Activated T-helper 1 cell treated with anti-CD3 and anti-CD28 coated beads, Interleukin-2, amount 50 U/mL, for 16 hours (primary cell): ENCODE measurements around the gene ZC3H12C.
"Not testable (repeated sequence)": the region's sequence is repeated elsewhere in the genome, so short reads cannot be mapped to it uniquely, and the experiment has no call there.

ENCODE experiments used
- DNase-seq, 2 donors: peaks; one replicate each; pipeline ENCODE4 v3.0.0-alpha.2; 2020; ENCODE audit warnings: low read depth in 1 of 2, low spot score in 1 of 2

The ZC3H12C gene

DNA sequence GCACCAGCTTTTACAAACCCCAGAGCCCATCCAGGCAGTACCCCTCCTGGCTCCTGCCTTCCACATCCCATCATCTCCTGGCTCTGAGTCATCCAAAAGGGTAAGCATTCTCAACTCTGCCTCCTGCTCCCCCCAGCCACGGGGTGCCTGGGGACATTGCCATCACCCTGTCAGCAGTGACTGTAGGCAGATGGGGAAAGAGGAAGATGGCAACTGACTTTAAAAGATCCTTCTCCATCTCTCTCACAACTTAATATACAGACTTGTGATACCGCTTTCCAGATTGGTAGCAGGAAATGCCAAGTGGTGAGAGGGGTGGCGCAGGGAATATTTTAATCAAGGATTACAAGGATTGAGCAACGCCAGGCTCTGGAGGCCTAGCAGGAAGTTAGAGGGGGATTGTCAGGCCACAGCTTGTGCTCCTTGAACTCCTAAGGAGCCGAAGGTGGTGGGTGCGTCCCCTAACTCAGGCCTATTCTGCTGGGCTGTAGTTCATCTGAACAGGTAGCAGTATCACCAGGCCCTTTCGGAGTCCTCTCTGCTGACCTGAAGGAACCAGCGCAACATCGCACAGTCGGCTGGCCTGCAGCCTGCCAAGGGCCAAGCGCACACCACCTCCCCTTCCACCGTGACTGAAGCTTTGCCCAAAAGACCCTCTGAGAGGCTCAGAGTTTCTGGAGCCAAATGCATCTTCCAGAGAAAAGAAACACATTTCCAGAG lies 83.3 kb downstream of the ZC3H12C start:
- no peak for DNase-seq

GRCh38 chr11:110177086-110177456 lies 83.9 kb downstream of the ZC3H12C start:
- DNase-seq: no peak

DNA sequence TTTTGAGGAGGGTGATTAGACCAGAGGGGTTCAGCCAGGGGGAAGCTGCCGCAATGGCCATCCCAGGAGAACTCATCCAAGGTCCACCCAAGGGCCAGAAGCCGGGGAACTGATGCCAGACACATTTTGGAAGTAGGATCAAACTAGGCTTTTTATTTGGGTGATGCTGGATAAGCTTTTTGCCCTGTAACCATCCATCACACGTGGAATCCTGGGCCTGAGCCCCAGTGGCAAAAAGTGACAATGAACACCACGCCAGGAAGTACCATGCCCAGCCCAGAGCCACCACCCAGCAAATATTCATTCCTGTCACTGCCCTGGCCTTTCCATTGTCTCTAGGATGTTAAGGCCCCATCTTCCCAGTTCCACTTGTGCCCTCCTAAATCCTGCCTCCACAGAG lies 85.9 kb downstream of the ZC3H12C start:
- DNase-seq: no peak

DNA sequence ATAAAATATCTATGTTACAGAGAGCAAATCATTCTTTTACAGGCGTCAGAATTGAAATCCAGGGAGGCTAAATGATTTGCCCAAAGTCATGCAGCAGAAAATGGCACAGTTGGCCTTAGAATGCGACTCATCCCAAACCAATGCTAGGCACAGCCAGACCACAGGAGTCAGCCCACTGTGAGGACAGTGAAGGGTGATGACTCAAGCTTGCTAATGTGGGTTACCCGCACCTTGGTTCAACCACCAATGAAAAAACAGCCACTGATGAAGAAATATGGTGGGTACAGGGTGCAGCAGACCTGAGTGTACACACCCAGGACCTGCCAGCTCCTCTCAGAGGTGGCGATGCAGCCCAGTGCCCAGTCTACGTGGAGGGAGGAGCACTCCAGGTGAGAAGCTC lies 89.7 kb downstream of the ZC3H12C start:
- DNase-seq: no peak

DNA sequence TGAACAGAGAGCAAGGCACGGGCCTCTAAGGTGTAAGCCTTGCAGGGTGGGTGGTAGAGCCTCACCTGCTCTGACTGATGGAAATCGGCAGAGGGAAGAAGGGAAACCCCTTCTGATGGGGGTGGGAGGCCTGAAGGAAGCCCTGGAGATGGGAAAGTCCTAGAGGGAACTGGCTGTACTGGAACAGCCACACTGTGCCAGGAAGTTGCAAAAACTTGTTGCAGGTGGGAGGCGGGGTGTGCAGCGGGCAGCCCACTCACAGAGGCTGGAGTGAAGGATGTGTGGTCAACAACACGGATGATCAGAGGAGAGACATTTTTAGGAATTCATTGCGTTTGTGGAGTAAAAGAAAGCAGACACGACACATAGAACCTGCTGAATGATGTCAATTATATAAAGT lies 91.3 kb downstream of the ZC3H12C start:
- no peak for DNase-seq

DNA sequence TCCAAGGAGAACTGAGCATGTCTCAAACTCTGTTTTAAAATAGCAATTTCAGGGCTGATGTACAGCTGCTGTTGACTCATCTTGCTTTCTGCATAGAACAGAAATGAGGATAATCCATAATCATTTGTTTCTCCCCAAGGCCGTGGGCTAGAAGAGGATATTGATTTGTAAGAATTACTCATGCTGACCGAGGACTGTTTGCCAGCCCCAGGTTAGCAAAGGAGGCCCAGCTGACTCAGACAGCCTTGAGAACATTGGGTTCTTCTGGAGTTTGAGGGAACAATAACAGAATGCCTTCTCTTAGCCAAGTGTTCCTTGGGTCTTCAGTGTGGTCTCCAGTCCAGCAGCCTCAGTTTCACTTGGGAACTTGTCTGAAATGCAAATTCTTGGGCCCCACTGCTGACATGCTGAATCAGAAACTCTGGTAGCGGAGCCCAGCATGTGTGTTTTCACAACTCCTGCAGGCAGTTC lies 92.0 kb downstream of the ZC3H12C start:
- no peak for DNase-seq

DNA sequence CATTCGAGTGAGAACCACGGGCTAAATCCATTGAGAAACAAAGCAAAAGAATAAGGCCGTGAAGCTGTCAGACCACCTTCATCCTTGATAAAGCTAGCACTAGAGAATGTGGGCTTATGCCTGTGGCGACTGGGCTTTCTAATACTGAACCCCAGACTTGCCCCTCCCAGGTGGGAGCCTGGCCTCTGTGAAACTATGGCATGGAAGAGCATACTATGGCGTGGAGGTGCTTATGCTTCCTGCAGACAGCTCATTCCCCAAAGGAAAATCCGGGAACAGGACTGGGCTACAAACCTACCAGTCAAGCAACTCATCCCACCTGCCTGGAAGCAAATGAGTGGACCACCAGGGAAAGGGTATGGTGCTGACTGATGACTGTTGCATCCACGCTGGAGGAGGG lies 92.4 kb downstream of the ZC3H12C start:
- no peak for DNase-seq

DNA sequence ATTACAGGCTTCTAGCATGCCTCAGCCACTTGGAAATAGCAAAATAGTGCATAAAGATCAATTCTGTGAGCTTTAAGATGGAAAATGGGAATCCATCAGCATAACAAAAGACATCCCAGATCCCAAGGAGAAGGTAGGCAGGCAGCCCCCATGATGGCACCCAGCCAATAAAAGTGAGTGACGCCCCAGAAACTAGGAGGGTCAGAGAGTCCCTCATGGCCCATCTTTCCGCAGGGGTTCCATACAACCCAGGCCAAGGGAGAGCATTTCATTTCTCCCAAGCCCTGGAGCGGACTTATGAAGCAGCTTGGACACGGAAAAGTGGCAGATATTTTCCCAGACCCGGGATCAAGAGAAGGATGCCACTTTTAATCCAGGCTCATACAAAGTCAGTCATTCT lies 93.3 kb downstream of the ZC3H12C start:
- DNase-seq: no peak

DNA sequence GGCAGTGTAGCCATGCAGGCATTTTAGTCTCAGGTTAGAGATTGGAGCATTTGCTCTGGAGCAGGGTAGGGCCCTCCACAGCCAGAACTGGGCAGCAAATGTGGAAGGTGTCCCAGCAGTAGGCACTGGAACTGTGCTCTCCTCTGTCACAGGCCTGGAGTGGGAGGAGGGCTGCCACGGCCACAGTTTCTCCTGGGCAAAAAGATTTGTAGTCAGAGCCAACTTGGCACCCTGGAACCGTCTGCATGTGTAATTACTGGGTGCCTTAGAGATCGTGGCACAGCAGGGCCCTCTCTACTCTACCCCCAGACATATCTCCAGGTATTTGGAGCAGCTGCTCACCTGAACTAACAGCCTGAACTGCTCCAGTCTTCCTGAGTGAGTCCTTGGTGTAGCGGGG lies 93.7 kb downstream of the ZC3H12C start:
- no peak for DNase-seq

- no peak for DNase-seq
Observed at GRCh38 chr11:110187731-110188130, 94.5 kb downstream of the ZC3H12C start.

- DNase-seq: no peak
Observed at GRCh38 chr11:110190885-110191284, 97.7 kb downstream of the ZC3H12C start.

- not testable (repeated sequence) for DNase-seq
Observed at GRCh38 chr11:110192604-110193282, 99.6 kb downstream of the ZC3H12C start.

DNA sequence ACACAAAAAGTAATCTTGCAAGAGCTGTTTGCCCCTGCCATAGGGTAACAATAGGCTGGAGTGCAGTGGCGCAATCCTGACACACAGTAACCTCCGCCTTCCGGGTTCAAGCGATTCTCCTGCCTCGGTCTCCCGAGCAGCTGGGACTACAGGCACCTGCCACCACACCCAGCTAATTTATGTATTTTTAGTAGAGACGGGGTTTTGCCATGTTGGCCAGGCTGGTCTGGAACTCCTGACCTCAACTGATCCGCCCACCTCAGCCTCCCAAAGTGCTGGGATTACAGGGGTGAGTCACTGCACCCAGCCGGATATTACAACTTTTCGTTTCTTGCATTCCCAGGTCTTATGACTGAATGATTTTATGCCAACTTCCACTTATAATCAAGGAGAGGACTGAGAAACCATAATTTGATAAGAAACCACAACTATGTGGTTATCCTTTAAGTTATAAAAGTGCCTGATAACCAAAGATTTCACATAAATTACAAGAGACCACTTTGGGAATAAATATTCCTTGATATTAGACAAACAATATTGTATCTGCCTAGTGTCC lies 101.1 kb downstream of the ZC3H12C start:
- not testable (repeated sequence) for DNase-seq

DNA sequence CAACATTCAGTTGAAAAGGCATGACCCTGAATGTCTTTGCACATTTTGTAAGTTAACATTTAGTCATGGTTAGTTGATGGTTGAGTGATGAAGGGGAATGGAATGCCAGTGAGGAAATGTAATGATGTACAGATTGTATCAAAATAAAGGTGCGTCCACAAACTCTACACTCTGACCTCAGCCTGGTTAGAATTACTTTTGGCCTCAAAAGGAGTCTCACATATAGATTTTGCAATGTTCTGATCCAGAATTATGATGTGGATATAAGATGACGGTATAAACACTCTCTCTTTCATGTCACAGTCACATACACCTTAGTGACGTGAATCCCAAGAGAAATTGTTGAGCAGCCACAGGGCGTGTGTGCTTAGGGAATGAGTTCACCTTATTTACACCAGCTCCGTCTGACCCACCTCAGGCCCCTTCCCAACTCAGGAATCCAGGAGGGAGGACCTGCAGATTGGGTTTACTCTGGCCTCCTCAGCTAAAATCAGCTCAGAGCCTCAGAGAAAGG lies 103.1 kb downstream of the ZC3H12C start:
- no peak for DNase-seq

DNA sequence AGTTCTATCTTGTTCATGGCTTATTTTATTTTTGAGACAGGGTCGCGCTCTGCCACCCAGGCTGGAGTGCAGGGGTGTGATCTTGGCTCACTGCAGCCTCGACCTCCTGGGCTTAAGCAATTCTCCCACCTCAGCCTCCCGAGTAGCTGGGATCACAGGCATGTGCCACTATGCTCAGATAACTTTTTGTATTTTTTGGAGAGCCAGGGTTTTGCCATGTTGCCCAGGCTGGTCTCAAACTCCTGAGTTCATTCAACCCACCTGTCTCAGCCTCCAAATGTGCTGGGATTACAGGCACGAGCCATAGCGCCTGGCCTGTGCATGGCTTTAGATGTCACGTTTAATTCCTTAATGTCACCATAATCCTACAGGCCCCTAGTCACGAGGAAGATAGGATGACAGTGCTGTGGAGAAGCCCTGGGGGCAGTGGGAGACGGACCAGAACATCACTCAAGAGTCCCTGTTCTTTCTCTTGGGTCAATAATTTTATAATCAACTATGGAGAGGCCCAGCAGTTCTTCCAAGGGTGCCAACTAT lies 103.8 kb downstream of the ZC3H12C start:
- no peak for DNase-seq

- DNase-seq: no peak
Observed at GRCh38 chr11:110198031-110198729, 105.0 kb downstream of the ZC3H12C start.

- DNase-seq: no peak
Observed at GRCh38 chr11:110199184-110199981, 106.2 kb downstream of the ZC3H12C start.

DNA sequence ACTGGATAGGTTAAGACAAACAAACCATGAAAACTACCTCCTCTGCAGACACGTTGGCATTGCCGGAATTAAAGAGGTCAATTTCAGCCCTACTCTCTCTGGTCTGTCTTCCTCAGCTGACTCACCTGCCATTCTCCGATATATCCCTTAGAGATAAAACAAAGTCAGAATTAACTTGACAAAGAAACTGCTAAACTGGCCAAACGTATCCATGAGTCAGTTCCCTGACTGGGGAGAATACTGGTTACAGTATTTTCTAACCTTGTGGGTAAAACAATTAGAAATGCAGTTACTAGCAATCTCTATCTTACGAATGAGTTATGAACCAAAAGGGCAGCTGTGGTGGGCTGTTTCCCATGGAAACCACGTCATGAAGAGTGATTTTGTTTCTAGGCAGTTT lies 107.0 kb downstream of the ZC3H12C start:
- no peak for DNase-seq

GRCh38 chr11:110200836-110201235 lies 107.6 kb downstream of the ZC3H12C start:
- no peak for DNase-seq

GRCh38 chr11:110207123-110207522 lies 113.9 kb downstream of the ZC3H12C start:
- DNase-seq: no peak
